SH-SY5Y (cell line): ENCODE measurements around the gene CCDC124.

Experiments
- GATA2 ChIP-seq: IDR thresholded peaks from 2 replicates; pipeline ENCODE4 v1.6.1; 2011; ENCODE audit warnings: mild to moderate bottlenecking, low read depth, low read length
- GATA3 ChIP-seq: IDR thresholded peaks from 2 replicates; pipeline ENCODE4 v1.6.1; 2011; ENCODE audit warnings: low read depth, mild to moderate bottlenecking, low read length, moderate library complexity

CCDC124 gene

DNA sequence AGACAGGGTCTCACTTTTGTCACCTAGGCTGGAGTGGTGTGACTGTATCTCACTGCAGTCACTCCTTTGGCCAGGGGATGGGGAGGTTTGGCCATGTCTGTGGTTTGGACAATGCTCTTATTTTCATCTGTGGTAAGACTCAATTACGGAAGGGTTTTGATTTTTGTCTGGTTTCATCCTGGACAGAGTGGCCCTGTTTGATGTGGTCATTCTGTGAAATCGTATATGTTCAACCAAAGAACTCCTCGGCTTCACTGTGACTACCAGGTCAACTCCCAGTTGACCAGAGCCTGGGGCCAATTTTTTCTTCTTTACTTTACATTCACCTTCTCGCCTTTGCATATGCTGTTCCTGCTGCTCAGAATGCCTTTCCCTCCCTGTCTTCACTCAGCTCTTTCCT is 6.8 kb upstream of the CCDC124 start:
- TF ChIP-seq GATA2 (no peak), GATA3 (no peak)

DNA sequence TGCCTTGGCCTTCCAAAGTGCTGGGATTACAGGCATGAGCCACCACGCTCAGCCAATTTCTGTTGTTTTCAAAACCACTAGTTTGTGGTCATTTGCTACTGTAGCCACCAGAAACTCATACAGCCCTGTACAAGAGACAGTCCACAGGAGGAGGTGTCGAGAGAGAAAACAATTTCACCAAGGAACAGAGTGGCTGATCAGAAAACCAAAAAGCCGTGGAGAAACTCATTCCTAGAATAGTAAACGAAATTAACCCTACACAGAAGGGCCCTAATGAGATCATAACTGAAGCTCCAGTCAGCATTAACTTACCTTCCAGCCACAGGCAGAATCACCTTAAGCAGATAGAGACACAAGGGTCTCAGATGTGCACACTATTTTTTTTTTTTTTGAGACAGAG is 3.8 kb upstream of the CCDC124 start:
- TF ChIP-seq GATA2 (no peak), GATA3 (no peak)

DNA sequence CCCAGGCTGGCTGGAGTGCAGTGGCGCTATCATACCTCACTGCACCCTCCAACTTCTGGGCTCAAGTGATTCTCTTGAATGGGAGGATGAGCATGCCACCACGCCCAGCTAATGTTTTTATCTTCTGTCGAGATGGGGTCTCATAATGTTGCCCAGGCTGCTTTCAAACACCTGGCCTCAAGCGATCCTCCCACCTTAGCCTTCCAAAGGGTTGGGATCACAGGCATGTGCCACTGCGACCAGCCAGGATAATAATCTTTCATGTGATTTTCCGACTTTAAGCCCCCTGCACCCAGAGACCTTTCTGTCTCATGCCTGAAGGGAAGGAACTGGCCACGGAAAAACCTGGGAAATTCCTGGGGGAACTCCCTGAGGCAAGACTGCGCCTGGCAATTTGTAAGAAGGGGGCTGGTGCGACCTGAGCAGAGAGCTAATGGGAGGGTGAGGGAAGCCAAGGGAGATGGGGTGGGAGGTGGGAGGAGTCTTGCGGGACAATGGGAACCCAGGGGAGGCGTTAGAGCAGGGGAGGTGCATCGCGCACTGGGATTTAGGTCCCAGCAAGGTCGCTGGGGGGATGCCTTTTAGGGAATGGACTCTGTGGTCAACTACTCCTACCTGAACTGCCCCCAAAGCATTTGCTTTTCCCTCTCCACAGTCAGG is 1.2 kb upstream of the CCDC124 start:
- TF ChIP-seq GATA3: no peak
- no peak for TF ChIP-seq GATA2

DNA sequence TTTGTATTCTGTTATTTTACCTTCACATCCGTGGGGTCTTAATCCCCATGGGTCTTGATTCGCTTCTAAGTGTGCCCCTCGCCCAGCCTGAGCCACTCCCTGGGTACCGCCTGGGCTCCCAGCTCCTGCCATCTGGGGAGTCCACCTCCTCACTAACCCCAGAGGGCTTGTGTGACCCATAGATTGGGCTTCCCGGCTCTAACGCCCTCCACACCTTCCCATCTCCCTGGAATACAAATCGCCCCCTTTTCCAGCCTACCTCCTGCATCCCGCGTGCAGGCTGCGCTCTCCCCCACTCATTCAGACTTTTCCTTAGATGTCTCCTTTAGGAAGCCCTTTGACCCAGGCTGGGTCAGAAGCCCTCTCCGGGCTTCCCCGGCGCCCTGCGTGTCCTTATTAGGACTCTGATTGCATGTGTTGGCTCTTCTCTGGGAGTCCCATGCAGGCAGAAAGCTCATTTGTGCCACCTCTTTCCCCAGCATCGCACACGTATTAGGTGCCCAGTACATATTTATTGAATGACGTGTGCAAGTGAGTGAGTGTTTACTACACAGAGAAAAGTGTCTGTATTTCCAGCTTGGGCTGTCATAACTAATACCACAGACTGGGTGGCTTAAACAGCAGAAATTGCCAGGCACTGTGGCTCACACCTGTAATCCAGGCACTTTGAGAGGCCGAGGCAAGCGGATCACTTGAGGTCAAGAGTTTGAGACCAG is 757 bp downstream of the CCDC124 start:
- no peak for TF ChIP-seq GATA3

DNA sequence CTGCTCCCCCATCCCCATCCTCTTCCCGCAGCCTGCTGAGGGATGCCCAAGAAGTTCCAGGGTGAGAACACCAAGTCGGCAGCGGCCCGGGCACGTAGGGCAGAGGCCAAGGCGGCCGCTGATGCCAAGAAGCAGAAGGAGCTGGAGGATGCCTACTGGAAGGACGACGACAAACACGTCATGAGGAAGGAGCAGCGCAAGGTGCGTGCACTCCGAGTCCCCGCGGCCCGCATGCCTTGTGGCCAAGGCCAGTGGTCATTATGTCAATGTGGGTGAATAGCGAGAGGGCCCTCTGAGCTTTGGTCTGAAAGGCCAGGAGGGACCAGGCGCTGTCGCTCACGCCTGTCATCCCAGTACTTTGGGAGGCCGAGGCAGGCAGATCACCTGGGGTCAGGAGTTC is 3.6 kb downstream of the CCDC124 start:
- TF ChIP-seq GATA2: no peak
- no peak for TF ChIP-seq GATA3

DNA sequence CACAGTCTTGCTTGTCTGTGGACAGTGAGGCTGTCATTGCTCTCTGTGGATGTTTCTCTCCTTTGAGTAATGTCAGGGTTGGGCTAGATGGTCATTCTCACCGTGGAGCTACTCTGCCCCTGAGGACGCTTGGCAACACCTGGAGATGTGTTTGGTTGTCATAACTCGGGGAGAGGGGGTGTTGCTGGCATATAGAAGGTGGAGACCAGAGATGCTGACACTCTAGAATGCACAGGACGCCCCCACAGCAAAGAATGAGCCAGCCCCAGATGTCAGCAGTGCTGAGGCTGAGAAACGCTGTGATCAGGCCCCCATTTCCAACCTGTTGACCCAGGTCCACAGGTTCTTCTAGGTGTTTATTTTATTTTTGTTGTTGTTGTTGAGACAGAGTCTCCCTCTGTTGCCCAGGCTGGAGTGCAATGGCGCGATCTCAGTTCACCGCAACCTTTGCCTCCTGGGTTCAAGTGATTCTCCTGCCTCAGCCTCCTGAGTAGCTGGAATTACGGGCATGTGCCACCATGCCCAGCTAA is 4.6 kb downstream of the CCDC124 start:
- TF ChIP-seq GATA3 (no peak), GATA2 (no peak)

DNA sequence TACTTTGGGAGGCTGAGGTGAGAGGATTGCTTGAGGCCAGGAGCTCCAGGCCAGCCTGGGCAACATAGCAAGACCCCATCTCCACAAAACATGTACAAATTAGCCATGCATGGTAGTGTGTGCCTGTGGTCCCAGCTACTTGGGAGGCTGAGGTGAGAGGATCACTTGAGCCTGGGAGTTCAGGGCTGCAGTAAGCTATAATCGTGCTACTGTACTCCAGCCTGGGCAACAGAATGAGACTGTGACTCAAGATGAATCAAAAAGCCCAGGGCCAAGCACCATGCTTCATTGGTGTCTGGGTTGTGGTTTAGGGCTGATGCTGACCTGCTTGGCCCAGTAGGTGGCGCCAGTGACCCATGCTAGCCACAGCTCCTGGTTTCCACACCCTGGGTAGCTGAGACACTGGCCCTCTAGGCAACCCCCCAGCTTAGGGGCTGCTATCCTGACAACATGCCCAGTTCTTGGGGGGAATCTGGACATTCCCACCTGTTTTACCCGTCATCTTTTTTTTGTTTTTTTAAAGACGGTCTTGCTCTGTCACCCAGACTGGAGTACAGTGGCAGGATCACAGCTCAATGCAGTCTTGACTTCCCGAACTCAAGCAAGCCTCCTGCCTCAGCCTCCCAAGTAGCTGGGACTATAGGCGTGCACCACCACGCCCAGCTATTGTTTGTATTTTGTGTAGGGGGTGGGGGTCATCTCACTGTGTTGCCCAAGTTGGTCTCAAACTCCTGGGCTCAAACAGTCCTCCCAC is 5.5 kb downstream of the CCDC124 start:
- TF ChIP-seq GATA3 (no peak), GATA2 (no peak)

DNA sequence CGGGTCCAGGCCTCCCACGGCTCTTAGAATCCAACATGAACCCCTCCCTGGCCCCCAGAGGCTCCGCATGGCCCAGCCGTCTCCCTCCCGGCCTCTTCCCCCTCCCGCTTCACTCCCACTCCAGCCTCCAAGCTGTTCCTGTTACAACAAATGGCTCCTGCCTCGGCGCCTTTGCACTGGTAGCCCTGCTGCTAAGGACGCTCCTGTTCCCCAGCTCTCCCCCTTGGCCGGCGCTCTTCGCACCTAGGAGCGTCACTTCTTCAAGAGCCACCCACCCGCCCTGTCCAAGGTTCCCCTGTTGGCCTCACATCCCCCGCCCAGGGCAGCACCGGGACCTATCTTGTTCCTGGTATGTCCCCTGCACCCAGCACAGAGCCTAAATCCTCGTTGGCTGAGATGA is 9.4 kb downstream of the CCDC124 start:
- no peak for TF ChIP-seq GATA3
- no peak for TF ChIP-seq GATA2

DNA sequence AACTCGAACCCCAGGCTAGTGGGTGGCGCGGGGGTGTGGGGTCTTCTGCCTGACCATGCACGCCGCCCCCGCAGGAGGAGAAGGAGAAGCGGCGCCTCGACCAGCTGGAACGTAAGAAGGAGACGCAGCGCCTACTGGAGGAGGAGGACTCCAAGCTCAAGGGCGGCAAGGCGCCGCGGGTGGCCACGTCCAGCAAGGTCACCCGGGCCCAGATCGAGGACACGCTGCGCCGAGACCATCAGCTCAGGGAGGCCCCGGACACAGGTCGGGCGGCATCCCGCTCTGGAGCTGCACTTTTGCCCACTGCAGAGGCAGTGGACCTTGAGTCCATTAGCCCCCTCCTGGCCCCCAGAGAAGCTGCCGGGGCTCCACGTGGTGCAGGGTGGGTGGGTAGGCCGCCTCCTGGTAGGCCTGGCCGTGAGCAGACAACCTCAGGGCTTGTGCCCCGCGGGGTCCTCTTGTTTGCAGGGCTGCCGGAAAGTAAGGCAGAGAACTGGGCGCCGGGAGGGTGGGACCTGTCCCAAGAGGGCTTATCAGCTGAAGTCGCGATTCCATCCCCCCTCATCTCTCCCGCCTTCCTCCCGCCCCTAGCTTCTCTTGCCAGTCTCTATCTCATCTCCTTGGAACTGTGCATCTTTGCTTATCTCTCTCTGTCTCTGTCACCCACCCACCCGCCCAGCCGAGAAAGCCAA is 9.9 kb downstream of the CCDC124 start:
- no peak for TF ChIP-seq GATA2
- TF ChIP-seq GATA3: no peak

DNA sequence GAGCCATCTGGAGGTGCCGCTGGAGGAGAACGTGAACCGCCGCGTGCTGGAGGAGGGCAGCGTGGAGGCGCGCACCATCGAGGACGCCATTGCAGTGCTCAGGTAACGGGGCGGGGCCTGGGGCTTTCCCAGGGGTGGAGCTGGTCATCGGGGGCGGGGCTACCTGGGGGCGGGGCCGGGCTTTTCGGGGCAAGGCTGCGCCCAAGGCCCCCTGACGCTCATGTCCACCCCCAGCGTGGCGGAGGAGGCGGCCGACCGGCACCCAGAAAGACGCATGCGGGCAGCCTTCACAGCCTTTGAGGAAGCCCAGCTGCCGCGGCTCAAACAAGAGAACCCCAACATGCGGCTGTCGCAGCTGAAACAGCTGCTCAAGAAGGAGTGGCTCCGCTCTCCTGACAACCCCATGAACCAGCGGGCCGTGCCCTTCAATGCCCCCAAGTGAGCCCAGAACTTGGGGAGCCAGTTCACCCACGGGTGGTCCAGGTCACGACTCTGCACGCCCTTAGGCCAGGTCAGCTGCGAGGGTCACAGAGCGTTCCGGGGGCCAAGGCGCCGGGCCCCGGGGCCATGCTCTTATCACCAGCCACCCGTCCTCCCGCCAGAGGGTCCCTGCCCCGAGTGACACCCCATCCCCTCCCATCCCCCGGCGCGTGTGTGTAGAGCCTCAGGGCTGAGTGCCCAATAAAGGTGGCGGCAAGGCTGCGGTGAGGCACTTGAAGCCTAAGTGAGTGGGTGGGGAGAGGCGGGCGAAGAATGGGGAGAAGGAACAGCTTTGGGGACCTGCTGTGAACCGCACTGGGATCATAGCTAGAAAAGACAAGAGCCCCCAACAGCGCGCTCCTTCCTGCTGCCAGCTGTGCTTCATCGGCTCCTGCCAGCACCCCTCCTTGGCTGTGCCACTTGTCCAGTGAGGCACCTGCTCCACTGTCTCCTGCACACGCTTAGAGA is 10.7 kb downstream of the CCDC124 start:
- TF ChIP-seq GATA2 (no peak), GATA3 (no peak)

DNA sequence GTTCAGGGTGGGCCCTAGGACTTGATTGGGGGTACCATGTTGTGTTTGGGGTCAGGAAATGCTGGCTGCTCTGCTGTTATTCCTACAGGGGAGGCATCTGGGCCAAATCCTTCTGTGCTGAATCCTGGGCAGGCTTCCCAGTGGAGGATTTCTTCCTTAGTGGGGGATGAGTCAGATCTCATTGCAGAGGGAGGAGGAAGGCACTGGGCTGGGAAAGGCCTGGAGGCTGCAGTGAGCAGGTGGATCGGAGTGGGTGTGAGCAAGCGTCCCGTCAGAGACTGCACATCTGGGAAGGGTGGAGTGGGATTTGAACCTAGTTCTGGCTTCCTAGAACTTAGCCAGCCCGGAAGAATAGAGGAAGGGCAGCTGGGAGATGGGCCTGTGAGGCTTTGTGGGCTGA is 11.5 kb downstream of the CCDC124 start:
- TF ChIP-seq GATA2: no peak
- no peak for TF ChIP-seq GATA3

DNA sequence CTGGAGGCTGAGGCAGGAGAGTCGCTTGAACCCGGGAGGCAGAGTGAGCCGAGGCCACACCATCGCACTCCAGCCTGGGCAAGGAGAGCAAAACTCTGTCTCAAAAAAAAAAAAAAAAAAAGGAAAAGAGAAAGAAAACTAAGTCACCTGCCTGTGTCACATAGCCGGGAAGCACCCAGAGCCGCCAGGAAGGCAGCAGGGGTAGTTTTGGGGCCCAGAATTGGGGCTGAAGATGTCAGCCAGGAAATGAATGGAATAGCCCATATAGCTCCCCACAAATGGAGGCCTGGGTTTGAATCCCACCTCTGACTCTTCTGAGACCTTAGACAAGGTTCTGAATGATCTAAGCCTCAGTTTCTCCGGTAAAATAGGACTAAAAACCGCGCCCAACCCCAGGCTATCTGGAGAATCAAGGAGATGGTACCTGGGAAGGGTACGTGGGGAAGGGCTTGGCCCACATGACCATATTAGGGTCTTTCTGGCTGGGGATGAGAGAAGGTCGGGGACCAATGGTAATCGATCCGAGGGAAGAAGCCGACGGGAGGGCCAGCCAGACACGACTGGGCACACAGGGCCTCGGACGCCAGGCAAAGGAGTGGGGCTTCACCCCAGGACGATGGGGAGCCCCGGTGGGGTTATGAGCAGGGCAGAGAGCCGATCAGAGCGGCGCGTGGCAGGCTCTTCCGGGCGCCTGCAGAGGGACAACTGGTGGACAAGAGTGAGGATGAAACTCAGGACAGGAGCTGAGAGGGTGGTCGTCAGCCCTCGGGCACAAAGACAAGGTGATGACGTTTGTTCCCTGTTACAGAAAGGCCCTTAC is 14.4 kb downstream of the CCDC124 start:
- TF ChIP-seq GATA2 (no peak), GATA3 (no peak)
